GM12875 (cell line): ENCODE measurements around the gene HES1.

Experiments
- H3K4me3 ChIP-seq: one replicate; pipeline ENCODE4 v1.5.1; 2011; ENCODE audit warnings: low read depth, low read length, control low read depth
- TF ChIP-seq, protein P1 (sequence below): IDR thresholded peaks from 2 replicates; pipeline ENCODE4 v1.5.1; 2011; ENCODE audit warnings: low read depth, mild to moderate bottlenecking, control low read depth, inconsistent platforms, low read length, moderate library complexity, borderline replicate concordance; ENCODE audit not compliant: insufficient read depth

HES1 gene

DNA sequence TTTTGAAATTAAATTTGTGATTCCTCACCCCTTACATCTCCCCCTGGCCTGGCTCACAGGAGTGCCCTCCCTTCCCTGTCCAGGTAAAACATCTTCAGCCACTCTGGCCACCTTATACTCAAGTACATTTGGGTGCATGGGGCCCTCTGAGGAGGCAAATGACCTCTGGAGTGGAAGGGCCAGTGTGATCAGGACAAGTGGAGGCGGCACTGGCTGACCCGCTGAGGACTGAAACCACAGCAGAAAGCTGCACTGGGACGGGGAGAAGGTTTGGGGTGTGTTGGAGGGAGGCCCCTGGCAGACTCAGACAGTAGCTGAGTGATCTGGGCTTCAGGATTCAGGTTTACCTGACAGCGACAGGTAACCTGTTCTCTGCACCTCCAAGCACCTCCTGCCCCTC is 24.2 kb downstream of the HES1 start:
- H3K4me3 ChIP-seq, result no peak overlapping the region
- TF ChIP-seq, protein P1, sequence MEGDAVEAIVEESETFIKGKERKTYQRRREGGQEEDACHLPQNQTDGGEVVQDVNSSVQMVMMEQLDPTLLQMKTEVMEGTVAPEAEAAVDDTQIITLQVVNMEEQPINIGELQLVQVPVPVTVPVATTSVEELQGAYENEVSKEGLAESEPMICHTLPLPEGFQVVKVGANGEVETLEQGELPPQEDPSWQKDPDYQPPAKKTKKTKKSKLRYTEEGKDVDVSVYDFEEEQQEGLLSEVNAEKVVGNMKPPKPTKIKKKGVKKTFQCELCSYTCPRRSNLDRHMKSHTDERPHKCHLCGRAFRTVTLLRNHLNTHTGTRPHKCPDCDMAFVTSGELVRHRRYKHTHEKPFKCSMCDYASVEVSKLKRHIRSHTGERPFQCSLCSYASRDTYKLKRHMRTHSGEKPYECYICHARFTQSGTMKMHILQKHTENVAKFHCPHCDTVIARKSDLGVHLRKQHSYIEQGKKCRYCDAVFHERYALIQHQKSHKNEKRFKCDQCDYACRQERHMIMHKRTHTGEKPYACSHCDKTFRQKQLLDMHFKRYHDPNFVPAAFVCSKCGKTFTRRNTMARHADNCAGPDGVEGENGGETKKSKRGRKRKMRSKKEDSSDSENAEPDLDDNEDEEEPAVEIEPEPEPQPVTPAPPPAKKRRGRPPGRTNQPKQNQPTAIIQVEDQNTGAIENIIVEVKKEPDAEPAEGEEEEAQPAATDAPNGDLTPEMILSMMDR, result no peak

DNA sequence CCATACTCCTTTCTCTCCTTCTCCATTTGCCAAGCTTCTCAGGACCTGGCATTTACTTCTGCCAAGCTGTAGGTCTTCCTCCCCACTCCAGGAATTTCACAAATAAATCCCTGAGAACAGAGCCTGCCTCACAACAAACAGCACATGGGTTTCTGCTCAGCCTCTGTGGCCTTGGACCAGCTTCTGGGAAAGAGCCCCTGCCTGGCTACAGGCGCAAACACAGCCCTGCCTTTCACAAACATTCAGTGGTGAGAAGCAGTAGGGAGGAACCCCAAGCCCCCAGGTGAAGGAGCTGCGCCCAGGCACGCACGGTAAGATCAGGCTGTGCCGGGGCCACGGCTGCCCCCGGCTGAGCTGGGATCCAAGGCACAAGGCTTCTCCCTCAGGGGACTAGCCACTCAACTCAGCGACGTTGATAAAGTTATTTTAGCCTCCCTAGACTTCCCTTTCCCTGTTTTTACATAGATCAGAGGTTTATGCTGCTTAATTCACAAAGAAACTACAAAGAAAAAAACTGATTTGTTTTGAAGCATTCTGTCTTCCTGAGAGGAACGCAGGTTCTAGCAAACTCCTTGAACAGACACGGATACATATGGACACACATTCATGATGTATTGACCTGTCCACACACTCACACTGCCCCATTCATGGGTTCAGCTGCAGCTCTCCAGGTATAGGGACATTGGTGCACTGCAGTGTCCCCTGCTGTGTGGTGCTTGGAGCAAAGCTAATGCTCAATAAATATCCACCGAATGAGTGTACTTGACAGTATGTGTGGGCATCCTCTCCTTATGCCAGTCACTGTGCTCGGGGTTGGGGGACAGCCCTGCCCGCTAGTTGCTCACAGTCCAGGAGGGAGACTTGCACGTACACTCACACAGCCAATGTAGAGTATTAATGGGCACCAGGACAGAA is 25.4 kb downstream of the HES1 start:
- H3K4me3 ChIP-seq, result no peak overlapping the region
- TF ChIP-seq, protein P1, result no peak

DNA sequence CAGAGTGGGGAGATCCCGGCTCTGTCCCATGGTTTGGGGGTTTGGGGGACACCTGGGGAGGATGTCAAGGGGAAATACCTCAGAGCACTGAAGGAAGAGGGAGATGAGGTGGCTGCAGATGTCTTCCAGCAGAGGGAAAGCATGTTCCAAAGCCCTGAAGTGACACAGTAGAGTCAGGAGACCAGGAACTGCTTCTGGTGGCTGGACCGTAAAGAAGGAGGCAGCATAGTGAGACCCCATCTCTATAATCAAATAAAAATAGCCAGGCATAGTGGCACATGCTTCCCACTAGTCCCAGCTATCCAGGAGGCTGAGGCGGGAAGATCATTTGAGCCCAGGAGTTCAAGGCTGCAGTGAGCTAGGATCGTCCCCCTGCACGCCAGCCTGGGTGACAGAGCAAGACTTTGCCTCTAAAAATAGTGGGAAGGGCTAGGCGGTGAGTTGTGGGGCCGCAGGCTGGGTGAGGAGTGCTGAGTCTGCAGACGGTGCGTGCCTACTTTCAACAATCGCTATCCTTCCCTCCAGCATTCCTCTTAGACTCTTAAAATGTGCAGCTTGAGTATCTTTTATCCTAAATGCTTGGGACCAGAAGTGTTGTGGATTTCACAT is 26.2 kb downstream of the HES1 start:
- TF ChIP-seq, protein P1, result no peak
- no peak overlapping the region for H3K4me3 ChIP-seq

DNA sequence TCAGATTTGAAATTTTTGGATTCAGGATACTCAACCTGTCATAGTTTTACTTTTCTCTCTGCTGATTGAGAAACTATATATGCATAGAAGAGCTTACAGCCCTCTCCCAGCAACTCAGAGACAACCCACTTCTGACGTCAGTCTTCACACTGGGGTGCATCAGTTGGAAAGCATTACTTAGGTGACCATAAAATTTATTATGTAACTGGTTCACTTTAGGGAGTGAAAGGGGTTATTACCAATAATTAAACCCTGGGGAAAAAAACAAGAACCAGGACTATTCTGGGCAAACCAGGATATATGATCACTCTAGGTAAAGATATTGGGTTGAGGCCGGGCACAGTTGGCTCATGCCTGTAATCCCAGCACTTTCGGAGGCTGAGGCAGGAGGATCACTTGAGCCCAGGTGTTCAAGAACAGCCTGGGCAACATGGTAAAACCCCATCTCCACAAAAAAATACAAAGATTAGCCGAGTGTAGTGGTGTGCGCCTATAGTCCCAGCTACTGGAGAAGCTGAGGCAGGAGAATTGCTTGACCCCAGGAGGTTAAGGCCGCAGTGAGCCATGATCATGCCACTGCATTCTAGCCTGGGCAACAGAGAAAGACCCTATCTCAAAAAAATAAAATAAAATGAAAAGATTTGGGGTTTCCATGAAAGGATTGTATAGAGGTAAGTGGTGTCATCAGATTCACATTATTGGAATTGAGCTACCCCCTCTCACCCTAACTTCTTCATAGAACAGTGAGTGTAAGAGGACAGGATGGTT is 27.1 kb downstream of the HES1 start:
- TF ChIP-seq, protein P1, result no peak
- H3K4me3 ChIP-seq, result no peak overlapping the region

DNA sequence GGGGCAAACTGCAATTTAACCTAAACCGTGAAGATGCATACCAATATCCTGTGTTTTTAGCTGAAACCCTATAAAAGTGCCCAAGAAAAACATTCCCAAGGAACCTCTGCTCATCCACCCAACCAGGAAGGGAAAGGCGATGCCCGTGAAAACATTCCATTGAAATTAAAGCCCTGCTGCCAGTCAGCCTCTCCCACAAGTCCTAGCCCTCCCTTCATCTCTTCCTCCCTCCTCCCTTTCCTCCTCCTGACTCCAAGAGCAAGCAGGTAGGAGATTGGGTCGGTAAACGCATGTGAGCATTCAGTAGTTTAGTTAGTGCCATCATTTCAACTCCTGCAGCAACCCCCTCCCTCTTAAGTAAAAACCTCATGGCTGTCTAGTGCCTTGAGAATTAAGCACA is 27.7 kb downstream of the HES1 start:
- no peak overlapping the region for H3K4me3 ChIP-seq
- TF ChIP-seq, protein P1, result no peak

DNA sequence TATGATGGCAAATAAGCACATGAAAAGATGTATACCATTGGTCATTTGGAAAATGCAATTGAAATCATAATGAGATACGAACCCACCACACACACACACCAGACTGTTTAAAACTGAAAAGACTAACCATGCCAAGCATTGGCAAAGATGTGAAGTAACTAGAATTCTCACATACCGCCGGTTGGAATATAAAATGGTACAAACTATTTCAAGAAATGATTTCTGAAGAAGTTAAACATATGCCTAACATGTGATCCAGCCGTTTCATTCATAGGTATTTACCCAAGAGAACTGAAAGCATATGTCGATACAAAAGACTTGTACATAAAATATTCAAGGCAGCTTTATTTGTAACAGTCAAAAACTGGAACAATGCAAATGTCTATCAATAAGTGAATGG is 28.9 kb downstream of the HES1 start:
- TF ChIP-seq, protein P1, result no peak
- H3K4me3 ChIP-seq, result no peak overlapping the region
